Measurements from ENCODE around the gene GPR153.
A peak's percentile ranks its signal among the peaks of the same experiment; 100 is the strongest.

The GPR153 gene

DNA sequence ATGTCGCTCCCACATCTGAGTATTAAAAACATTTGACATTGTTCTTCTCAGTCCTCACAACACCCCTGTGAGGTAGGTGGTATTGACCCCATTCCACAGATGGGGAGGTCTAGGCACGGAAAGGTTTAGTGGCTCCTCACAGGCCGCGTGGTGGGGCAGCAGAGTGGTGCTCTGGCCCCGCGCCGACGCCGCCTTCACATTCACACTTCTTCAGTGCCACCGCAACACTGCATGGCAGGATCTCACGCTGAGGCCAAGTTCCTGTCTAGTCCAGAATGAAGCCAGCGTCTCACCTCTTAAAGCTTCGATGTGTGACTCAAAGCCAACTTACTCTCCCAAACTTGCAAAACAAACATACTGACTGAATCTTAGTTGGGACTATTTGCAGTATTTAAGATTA, 37.3 kb downstream of the GPR153 start:
- H3K27ac ChIP-seq, result no peak overlapping the region
- TF ChIP-seq ZFX (IDR thresholded peaks at IDR 0.05; ENCODE audit: borderline replicate concordance) (no peak), CTCF (IDR thresholded peaks at IDR 0.05) (no peak)

DNA sequence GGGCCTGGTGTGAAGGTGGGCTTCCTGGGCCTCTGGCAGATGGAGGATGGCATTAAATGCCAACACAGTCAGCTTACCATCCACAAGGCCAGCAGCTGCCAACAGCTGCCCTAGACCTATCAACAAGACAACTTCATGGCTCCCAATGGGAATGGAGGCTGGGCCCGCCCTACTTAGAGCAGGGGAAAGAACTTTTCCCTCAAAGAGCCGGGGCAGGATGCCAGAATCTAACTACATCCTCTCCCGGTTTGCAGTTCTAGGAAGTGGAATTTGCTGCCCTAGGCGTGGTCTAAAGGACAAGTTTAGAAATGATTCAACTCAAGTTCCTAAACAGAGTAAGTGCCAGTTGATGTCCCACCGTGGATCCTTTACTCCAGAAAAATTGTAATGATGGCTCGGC, 38.3 kb downstream of the GPR153 start:
- no peak for TF ChIP-seq ZFX (IDR thresholded peaks at IDR 0.05; ENCODE audit: borderline replicate concordance)
- TF ChIP-seq CTCF (IDR thresholded peaks at IDR 0.05), result no peak
- H3K27ac ChIP-seq, result no peak overlapping the region

- H3K27ac ChIP-seq, result no peak overlapping the region
- TF ChIP-seq ZFX (IDR thresholded peaks at IDR 0.05; ENCODE audit: borderline replicate concordance), result no peak
- TF ChIP-seq CTCF (IDR thresholded peaks at IDR 0.05), result no peak
Measured at GRCh38 chr1:6221210-6221784, 39.6 kb downstream of the GPR153 start.

DNA sequence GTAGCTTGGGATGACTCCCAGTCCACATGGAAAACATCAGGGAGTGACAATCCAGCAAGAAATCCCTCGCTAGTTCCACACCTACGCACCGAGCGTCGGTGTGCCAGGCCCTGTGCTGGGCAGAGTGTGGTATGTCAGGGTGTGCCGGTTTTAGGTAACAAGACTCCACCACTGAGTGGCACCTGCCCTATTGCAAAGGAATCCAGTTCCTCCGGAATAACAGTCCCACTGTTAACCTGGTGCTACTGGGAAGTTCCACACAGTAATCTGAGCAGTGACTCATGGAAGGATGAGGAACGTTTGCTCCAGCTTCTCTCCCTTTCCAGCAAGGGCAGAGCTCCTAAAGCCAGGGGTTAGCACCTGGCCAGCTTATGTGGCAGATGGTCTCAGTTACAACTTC, 40.7 kb downstream of the GPR153 start:
- TF ChIP-seq CTCF (IDR thresholded peaks at IDR 0.05), result no peak
- TF ChIP-seq ZFX (IDR thresholded peaks at IDR 0.05; ENCODE audit: borderline replicate concordance), result no peak
- peak overlapping the region; percentile 26; the same call in 1 of the 2 replicates for H3K27ac ChIP-seq

DNA sequence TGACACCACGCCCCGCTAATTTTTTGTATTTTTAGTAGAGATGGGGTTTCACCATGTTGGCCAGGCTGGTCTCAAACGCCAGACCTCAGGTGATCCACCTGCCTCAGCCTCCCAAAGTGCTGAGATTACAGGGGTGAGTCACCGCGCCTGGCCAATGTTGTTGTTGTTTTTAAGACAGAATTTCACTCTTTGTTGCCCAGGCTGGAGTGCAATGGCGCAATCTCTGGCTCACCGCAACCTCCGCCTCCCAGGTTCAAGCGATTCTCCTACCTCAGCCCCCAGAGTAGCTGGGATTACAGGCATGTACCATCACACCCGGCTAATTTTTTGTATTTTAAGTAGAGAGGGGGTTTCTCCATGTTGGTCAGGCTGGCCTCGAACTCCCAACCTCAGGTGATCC, 41.3 kb downstream of the GPR153 start:
- 0 out of 2 replicates have a peak overlapping the region, but pooled peaks have one; percentile 26 for H3K27ac ChIP-seq

- TF ChIP-seq ZFX (IDR thresholded peaks at IDR 0.05; ENCODE audit: borderline replicate concordance) (no peak), CTCF (IDR thresholded peaks at IDR 0.05) (no peak)
- H3K27ac ChIP-seq, result no peak overlapping the region
Measured at GRCh38 chr1:6218375-6219164, 42.3 kb downstream of the GPR153 start.

DNA sequence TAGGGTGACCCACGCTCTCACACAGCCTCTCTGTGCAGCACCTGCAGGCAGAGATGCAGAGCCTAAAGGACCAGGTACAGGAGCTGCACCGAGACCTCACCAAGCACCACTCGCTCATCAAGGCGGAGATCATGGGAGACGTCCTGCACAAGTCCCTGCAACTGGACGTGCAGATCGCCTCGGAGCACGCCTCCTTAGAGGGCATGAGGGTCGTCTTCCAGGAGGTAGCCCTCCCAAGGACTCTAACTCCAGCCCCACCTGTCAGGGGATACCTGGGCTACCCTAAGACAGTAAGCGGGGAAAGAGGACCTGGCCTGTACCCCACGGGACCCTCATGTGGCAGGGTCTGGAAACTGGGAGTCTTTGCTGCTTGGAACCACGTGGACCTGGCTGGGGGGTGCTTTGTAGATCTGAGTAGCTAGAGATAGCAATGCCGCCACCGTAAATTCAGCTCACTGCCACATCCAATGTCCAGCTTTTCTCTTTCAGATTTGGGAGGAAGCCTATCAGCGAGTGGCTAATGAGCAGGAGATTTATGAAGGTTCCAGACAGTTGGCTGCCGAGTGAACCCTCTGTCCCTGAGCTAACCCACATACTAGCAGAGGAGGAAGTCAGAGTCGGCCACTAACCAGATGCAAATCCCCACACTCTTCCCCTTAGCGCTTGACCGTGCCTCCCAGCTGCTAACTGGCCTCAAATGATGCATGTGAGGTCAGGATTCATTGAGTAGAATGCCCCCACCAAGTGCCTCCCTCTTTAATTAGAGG, 48.5 kb downstream of the GPR153 start:
- H3K27ac ChIP-seq, result no peak overlapping the region
- TF ChIP-seq ZFX (IDR thresholded peaks at IDR 0.05; ENCODE audit: borderline replicate concordance), result no peak
- no peak for TF ChIP-seq CTCF (IDR thresholded peaks at IDR 0.05)

Data from 22Rv1 (cell line).